HepG2 (cell line): ENCODE results near the gene CNTD1. TPM values are rescaled to one million over a fixed set of nuclear protein-coding genes. Genes with fewer than 3 reads are reported as not detected.

Experiments used
- AGO1 ChIP-seq: fragments of 200-400 bp; formaldehyde crosslinking; IDR thresholded peaks from 2 replicates; pipeline ENCODE4 v1.6.1; 2017; ENCODE audit warnings: mild to moderate bottlenecking, low read depth, low read length, moderate library complexity; ENCODE audit not compliant: poor library complexity, severe bottlenecking
- CEBPG ChIP-seq: IDR thresholded peaks from 2 replicates; pipeline ENCODE4 v1.6.1; 2016
- EP300 ChIP-seq, 3 experiments: sonication (generic) in 1 of 3; formaldehyde crosslinking in 1 of 3; IDR thresholded peaks; 2 replicates each; pipeline versions ENCODE4 v1.5.1 to v1.6.1; 2011 to 2020; ENCODE audit warnings: low read depth in 2 of 3, low read length in 2 of 3, borderline replicate concordance in 1 of 3, improper control_type of control experiment in 1 of 3, mild to moderate bottlenecking in 1 of 3, missing genetic modification reagents in 1 of 3, moderate library complexity in 1 of 3
- HNRNPK ChIP-seq: fragments of 200-400 bp; formaldehyde crosslinking; IDR thresholded peaks from 2 replicates; pipeline ENCODE4 v1.6.1; 2018; ENCODE audit warnings: low read length, low read depth, moderate library complexity, mild to moderate bottlenecking; ENCODE audit not compliant: poor library complexity, severe bottlenecking
- HOXA9 ChIP-seq: sonication (generic); formaldehyde crosslinking; IDR thresholded peaks from 2 replicates; pipeline ENCODE4 v1.8.1; 2022; ENCODE audit warnings: missing genetic modification reagents, mild to moderate bottlenecking, moderate library complexity, borderline replicate concordance
- MYNN ChIP-seq: sonication (generic); formaldehyde crosslinking; IDR thresholded peaks from 2 replicates; pipeline ENCODE4 v1.4.0; 2020; ENCODE audit warnings: mild to moderate bottlenecking, low read depth, missing genetic modification reagents
- PAX8 ChIP-seq: sonication (generic); formaldehyde crosslinking; IDR thresholded peaks from 2 replicates; pipeline ENCODE4 v1.8.0; 2022; ENCODE audit warnings: mild to moderate bottlenecking, missing genetic modification reagents, borderline replicate concordance
- PHF20 ChIP-seq: sonication (generic); formaldehyde crosslinking; IDR thresholded peaks from 2 replicates; pipeline ENCODE4 v1.5.0; 2020; ENCODE audit warnings: mild to moderate bottlenecking, missing genetic modification reagents
- POLR2G ChIP-seq: fragments of 200-400 bp; formaldehyde crosslinking; IDR thresholded peaks from 2 replicates; pipeline ENCODE4 v1.6.1; 2018; ENCODE audit warnings: mild to moderate bottlenecking, low read depth, low read length, moderate library complexity
- PRPF4 ChIP-seq: fragments of 200-400 bp; formaldehyde crosslinking; IDR thresholded peaks from 2 replicates; pipeline ENCODE4 v1.6.1; 2016; ENCODE audit warnings: low read length, low read depth; ENCODE audit not compliant: poor library complexity, severe bottlenecking
- REXO4 ChIP-seq: sonication (generic); formaldehyde crosslinking; IDR thresholded peaks from 2 replicates; pipeline ENCODE4 v1.8.0; 2022; ENCODE audit warnings: missing genetic modification reagents, mild to moderate bottlenecking, borderline replicate concordance
- SOX13 ChIP-seq, 3 experiments: fragments of 450-650 bp in 1 of 3; sonication (generic) in 1 of 3; formaldehyde crosslinking in 1 of 3; IDR thresholded peaks in 2 of 3; conservative IDR thresholded peaks in 1 of 3; 2 replicates each; pipeline versions ENCODE4 v1.5.0 to v1.6.1; 2016 to 2020; ENCODE audit warnings: antibody characterized with exemption in 1 of 3, mild to moderate bottlenecking in 1 of 3, missing compliant biosample characterization in 1 of 3, missing genetic modification reagents in 1 of 3, moderate library complexity in 1 of 3
- ZBTB20 ChIP-seq: sonication (generic); formaldehyde crosslinking; IDR thresholded peaks from 2 replicates; pipeline ENCODE4 v1.8.1; 2023; ENCODE audit warnings: missing genetic modification reagents, low read depth, mild to moderate bottlenecking, borderline replicate concordance
- ZBTB21 ChIP-seq: sonication (generic); formaldehyde crosslinking; IDR thresholded peaks from 2 replicates; pipeline ENCODE4 v1.4.0; 2020; ENCODE audit warnings: missing genetic modification reagents
- ZFAT ChIP-seq: sonication (generic); formaldehyde crosslinking; conservative IDR thresholded peaks from 2 replicates; pipeline ENCODE4 v1.8.1; 2023; ENCODE audit warnings: missing genetic modification reagents, inconsistent platforms
- ZFP37 ChIP-seq: sonication (generic); formaldehyde crosslinking; IDR thresholded peaks from 2 replicates; pipeline ENCODE4 v1.4.0; 2020; ENCODE audit warnings: missing genetic modification reagents, borderline replicate concordance
- ZNF317 ChIP-seq: sonication (generic); formaldehyde crosslinking; IDR thresholded peaks from 2 replicates; pipeline ENCODE4 v1.5.0; 2020; ENCODE audit warnings: mild to moderate bottlenecking, missing genetic modification reagents
- ZNF460 ChIP-seq: sonication (generic); formaldehyde crosslinking; IDR thresholded peaks from 2 replicates; pipeline ENCODE4 v1.5.1; 2020; ENCODE audit warnings: missing genetic modification reagents, mild to moderate bottlenecking, borderline replicate concordance
- ZNF550 ChIP-seq: sonication (generic); formaldehyde crosslinking; IDR thresholded peaks from 2 replicates; pipeline ENCODE4 v1.4.0; 2020; ENCODE audit warnings: mild to moderate bottlenecking, missing genetic modification reagents, borderline replicate concordance
- ZNF570 ChIP-seq: sonication (generic); formaldehyde crosslinking; IDR thresholded peaks from 2 replicates; pipeline ENCODE4 v1.4.0; 2020; ENCODE audit warnings: mild to moderate bottlenecking, missing genetic modification reagents, borderline replicate concordance
- ZNF720 ChIP-seq: sonication (generic); formaldehyde crosslinking; IDR thresholded peaks from 2 replicates; pipeline ENCODE4 v1.4.0; 2020; ENCODE audit warnings: missing genetic modification reagents
- ZSCAN20 ChIP-seq: sonication (generic); formaldehyde crosslinking; IDR thresholded peaks from 2 replicates; pipeline ENCODE4 v1.4.0; 2020; ENCODE audit warnings: missing genetic modification reagents, mild to moderate bottlenecking, borderline replicate concordance
- polyA plus RNA-seq, 8 experiments: library from polyadenylated mRNA; depleted of rRNA in 3 of 8; stranded (reverse) in 7 of 8; unstranded in 1 of 8; fragments of >200 nt; fragmentation: Illumina TruSeq in 4 of 8; extraction: Trizol in 4 of 8; gene quantifications; 2 replicates each; pipeline versions ENCODE4 v1.2.1 to v1.2.3, GENCODE V29; 2011 to 2016; ENCODE audit warnings: low read depth in 4 of 8, missing spikeins in 1 of 8, mixed read lengths in 1 of 8; ENCODE audit not compliant: insufficient read depth in 1 of 8
- total RNA-seq, 5 experiments: library from RNA; depleted of rRNA; stranded (reverse); fragments of >200 nt; fragmentation: Illumina TruSeq; extraction: Trizol; gene quantifications; 2 replicates each; pipeline ENCODE4 v1.2.3, GENCODE V29; 2016; ENCODE audit warnings: low read depth in 1 of 5
- TF ChIP-seq, protein P1 (sequence below): sonication (generic); formaldehyde crosslinking; IDR thresholded peaks from 2 replicates; pipeline ENCODE4 v1.5.0; 2020; ENCODE audit warnings: mild to moderate bottlenecking, missing genetic modification reagents

CNTD1 gene
- total and polyA plus RNA-seq, 2 of the 13 experiments (the other 11 are each of a cell fraction or from before 2014, with no cell fraction given), result 0.11 to 0.15 TPM

DNA sequence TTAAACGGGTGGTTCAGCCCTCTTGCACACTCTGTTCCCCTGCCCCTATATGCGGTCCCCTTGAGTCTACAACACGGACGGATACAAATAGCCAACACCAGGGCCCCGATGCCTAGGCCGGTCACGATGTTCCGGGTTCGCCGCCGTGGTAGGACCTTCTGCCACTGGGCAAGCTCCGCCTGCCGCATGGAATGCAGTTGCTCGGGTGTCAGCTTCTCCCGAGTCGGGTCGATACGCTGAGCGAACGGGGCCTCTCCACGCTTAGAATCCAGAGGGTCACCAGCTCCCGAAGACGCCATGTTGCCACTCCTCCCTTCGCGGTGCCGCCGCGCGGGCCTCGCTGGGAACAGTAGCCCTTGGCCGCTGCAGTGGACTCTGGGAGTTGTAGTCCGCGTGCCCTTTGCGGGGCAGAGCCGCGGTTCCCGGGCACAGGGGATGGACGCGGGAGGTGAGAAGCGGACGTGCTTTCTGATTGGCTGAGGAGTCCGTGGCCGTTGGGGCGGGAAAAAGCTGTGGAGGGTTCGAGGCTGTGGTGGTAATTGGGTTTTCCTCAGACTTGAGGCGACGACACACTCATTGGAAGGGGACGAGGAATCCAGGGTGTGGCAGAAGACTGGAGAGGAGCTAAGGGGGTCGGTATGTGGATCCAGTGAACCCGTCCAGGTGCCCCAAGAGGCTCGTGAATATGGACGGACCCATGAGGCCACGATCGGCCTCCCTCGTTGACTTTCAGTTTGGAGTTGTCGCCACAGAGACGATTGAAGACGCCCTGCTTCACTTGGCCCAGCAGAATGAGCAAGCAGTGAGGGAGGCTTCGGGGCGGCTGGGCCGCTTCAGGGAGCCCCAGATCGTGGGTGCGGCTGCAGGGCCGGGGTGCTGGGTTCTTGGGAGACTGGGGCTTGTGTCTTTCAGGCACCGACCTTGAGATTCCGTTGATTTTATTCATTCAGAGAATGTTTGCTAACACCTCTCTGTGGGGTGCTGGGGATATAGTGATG lies at the start of gene CNTD1, which contains the start of gene COA3 (continued):
- TF ChIP-seq ZBTB20 (CRISPR knock-in tag) (peak; percentile 61; the same call in 1 of the 2 replicates), ZNF720 (CRISPR knock-in tag) (no peak), HOXA9 (CRISPR knock-in tag) (peak; percentile 54; the same call in 1 of the 2 replicates), CEBPG (CRISPR knock-in tag) (peak; percentile 32; the same call in 1 of the 2 replicates), ZNF570 (CRISPR knock-in tag) (peak; percentile 87), PRPF4 (no peak), EP300 (IDR thresholded peaks at IDR 0.05; ENCODE audit: low read depth in 2 of 2, low read length in 2 of 2) (peak in 1 of 2 experiments; percentile 34; a peak in 1 of 4 replicates), EP300 (CRISPR knock-in tag; IDR thresholded peaks at IDR 0.05; ENCODE audit: borderline replicate concordance) (no peak; the same call in 1 of the 2 replicates), ZFP37 (CRISPR knock-in tag) (peak; percentile 72; the same call in 1 of the 2 replicates), MYNN (CRISPR knock-in tag) (no peak), ZNF550 (no peak; the same call in 1 of the 2 replicates), ZSCAN20 (CRISPR knock-in tag) (no peak), REXO4 (CRISPR knock-in tag) (0 out of 2 replicates have a peak, but pooled peaks have one; percentile 69), POLR2G (peak; percentile 81), SOX13 (IDR thresholded peaks at IDR 0.05) (no peak), SOX13 (CRISPR knock-in tag; conservative IDR thresholded peaks at IDR 0.05 in 1 of 2, IDR thresholded peaks at IDR 0.05 in 1 of 2) (peak in 1 of 2 experiments; percentile 56; a peak in 1 of 4 replicates), HNRNPK (no peak), AGO1 (peak; percentile 90), ZFAT (CRISPR knock-in tag) (no peak), ZNF317 (peak; percentile 83), ZBTB21 (no peak; the same call in none of the 2 replicates), ZNF460 (CRISPR knock-in tag) (no peak), PHF20 (CRISPR knock-in tag) (peak; percentile 82), PAX8 (CRISPR knock-in tag) (peak; percentile 64; the same call in 1 of the 2 replicates)
- TF ChIP-seq, protein P1, sequence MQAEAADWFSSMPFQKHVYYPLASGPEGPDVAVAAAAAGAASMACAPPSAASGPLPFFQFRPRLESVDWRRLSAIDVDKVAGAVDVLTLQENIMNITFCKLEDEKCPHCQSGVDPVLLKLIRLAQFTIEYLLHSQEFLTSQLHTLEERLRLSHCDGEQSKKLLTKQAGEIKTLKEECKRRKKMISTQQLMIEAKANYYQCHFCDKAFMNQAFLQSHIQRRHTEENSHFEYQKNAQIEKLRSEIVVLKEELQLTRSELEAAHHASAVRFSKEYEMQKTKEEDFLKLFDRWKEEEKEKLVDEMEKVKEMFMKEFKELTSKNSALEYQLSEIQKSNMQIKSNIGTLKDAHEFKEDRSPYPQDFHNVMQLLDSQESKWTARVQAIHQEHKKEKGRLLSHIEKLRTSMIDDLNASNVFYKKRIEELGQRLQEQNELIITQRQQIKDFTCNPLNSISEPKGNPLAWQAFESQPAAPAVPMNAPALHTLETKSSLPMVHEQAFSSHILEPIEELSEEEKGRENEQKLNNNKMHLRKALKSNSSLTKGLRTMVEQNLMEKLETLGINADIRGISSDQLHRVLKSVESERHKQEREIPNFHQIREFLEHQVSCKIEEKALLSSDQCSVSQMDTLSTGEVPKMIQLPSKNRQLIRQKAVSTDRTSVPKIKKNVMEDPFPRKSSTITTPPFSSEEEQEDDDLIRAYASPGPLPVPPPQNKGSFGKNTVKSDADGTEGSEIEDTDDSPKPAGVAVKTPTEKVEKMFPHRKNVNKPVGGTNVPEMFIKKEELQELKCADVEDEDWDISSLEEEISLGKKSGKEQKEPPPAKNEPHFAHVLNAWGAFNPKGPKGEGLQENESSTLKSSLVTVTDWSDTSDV (CRISPR knock-in tag), result no peak
